Lower lobe of right lung (tissue), 2 donors: ENCODE measurements around the gene MICAL3. TPM values are rescaled to one million over a fixed set of nuclear protein-coding genes. Genes with fewer than 3 reads are reported as not detected.
A peak's percentile ranks its signal among the peaks of the same experiment; 100 is the strongest.
"Not testable (repeated sequence)": the region's sequence is repeated elsewhere in the genome, so short reads cannot be mapped to it uniquely, and the experiment has no call there.

Source experiments
- ATAC-seq, 2 donors: fragments of 200-7000 bp; cut with Tn5 transposase; one replicate each; pipeline ENCODE4 v1.9.1; 2020 to 2022; ENCODE audit warnings: mild to moderate bottlenecking in 2 of 2, moderate library complexity in 2 of 2
- DNase-seq: peaks from one replicate; pipeline ENCODE4 v3.0.0-alpha.2; 2020
- H3K27ac ChIP-seq: fragments of 200-600 bp; one replicate; pipeline ENCODE4 v1.8.0; 2022
- H3K27me3 ChIP-seq: fragments of 200-600 bp; one replicate; pipeline ENCODE4 v1.8.0; 2022; ENCODE audit warnings: low read depth
- H3K36me3 ChIP-seq: fragments of 200-600 bp; one replicate; pipeline ENCODE4 v1.8.0; 2022; ENCODE audit warnings: mild to moderate bottlenecking
- H3K4me1 ChIP-seq: fragments of 200-600 bp; one replicate; pipeline ENCODE4 v1.8.0; 2022
- H3K4me3 ChIP-seq: fragments of 200-600 bp; one replicate; pipeline ENCODE4 v1.8.0; 2022; ENCODE audit warnings: mild to moderate bottlenecking
- H3K9me3 ChIP-seq: fragments of 200-600 bp; one replicate; pipeline ENCODE4 v1.8.0; 2022
- intact Hi-C: fragments of 100-400 bp; cut with DNase I; formaldehyde crosslinking; loops from one replicate; pipeline ENCODE4 v1.11.0; 2022
- long read RNA-seq: library from polyadenylated mRNA; unstranded; transcript quantifications from one replicate; pipeline ENCODE4 v2.0.0, GENCODE V29; 2021
- total RNA-seq: library from RNA; stranded (reverse); fragmentation: NEBNext Ultra II Directional; extraction: Animal tissue kit (Norgen Biotek cat#: 25700); gene quantifications from one replicate; pipeline ENCODE4 v1.2.1, GENCODE V29; 2021
- TF ChIP-seq, protein P1 (sequence below): fragments of 200-600 bp; IDR thresholded peaks from one replicate; pipeline ENCODE4 v1.8.0; 2022; ENCODE audit warnings: antibody characterized with exemption, mild to moderate bottlenecking
- donor health status: DM: no; HTN: yes; CAD: no; lungs with severe emphysema.

MICAL3 gene, protein sequence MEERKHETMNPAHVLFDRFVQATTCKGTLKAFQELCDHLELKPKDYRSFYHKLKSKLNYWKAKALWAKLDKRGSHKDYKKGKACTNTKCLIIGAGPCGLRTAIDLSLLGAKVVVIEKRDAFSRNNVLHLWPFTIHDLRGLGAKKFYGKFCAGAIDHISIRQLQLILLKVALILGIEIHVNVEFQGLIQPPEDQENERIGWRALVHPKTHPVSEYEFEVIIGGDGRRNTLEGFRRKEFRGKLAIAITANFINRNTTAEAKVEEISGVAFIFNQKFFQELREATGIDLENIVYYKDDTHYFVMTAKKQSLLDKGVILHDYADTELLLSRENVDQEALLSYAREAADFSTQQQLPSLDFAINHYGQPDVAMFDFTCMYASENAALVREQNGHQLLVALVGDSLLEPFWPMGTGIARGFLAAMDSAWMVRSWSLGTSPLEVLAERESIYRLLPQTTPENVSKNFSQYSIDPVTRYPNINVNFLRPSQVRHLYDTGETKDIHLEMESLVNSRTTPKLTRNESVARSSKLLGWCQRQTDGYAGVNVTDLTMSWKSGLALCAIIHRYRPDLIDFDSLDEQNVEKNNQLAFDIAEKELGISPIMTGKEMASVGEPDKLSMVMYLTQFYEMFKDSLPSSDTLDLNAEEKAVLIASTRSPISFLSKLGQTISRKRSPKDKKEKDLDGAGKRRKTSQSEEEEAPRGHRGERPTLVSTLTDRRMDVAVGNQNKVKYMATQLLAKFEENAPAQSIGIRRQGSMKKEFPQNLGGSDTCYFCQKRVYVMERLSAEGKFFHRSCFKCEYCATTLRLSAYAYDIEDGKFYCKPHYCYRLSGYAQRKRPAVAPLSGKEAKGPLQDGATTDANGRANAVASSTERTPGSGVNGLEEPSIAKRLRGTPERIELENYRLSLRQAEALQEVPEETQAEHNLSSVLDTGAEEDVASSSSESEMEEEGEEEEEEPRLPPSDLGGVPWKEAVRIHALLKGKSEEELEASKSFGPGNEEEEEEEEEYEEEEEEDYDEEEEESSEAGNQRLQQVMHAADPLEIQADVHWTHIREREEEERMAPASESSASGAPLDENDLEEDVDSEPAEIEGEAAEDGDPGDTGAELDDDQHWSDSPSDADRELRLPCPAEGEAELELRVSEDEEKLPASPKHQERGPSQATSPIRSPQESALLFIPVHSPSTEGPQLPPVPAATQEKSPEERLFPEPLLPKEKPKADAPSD (N-terminal part only)
- 23.5 TPM for total RNA-seq
- long read RNA-seq, partial matches to known transcripts = 2 of 16 reads
- long read RNA-seq, other reads (novel, unspliced or antisense) = 14 of 16 reads

DNA sequence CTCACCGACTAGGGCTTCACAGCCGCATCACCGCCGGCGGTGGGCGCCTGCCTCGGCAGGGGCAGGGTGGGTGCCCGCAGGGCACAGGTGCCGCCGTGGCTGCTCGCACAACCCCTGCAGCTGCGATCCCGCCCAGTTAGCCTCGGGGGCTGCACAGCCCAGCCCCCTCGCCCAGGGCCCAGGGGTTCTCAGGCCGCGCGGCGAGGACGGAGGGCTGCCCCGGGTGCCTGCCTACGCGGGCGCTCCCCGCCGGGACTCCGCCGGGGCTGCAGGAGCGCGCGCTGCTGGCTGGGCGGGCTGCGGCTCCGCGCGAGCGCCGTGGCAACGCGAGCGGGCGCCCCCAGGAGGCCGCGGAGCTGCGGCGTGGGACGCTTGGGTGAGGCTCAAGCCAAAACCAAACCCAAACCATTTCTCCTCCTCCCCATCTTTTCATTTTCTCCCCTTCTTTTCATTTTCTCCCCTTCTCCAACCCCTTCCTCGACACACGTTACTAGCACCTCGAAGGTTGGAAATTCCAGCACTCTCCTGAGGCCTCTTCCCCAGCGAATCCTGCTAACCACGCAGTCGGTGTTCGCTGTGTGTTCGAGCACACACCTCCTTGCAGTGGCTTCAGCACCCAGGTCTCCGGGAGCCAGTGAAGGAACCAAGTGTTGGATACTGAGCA lies at the start of gene MICAL3:
Gene MICAL3 (minus strand): TSS at position 286 of the 664 bp plus-strand sequence. CDS start 117,749 bp downstream, outside the sequence.
- peaks cover 13% of the 10 kb centered on the region for H3K4me1 ChIP-seq
- TF ChIP-seq, protein P1, sequence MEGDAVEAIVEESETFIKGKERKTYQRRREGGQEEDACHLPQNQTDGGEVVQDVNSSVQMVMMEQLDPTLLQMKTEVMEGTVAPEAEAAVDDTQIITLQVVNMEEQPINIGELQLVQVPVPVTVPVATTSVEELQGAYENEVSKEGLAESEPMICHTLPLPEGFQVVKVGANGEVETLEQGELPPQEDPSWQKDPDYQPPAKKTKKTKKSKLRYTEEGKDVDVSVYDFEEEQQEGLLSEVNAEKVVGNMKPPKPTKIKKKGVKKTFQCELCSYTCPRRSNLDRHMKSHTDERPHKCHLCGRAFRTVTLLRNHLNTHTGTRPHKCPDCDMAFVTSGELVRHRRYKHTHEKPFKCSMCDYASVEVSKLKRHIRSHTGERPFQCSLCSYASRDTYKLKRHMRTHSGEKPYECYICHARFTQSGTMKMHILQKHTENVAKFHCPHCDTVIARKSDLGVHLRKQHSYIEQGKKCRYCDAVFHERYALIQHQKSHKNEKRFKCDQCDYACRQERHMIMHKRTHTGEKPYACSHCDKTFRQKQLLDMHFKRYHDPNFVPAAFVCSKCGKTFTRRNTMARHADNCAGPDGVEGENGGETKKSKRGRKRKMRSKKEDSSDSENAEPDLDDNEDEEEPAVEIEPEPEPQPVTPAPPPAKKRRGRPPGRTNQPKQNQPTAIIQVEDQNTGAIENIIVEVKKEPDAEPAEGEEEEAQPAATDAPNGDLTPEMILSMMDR = peak; percentile 56
- intact Hi-C loops = no loop called here
- peaks cover 29% of the 10 kb centered on the region for H3K27me3 ChIP-seq
- no peaks in the 10 kb centered on the region for H3K9me3 ChIP-seq
- DNase-seq (no peak), ATAC-seq (peak; percentile 91 to 93)
- H3K27ac ChIP-seq = no peak within 1 kb of the TSS
- no peaks in the 10 kb centered on the region for H3K36me3 ChIP-seq
- peak within 1 kb of the TSS; percentile 65 for H3K4me3 ChIP-seq

DNA sequence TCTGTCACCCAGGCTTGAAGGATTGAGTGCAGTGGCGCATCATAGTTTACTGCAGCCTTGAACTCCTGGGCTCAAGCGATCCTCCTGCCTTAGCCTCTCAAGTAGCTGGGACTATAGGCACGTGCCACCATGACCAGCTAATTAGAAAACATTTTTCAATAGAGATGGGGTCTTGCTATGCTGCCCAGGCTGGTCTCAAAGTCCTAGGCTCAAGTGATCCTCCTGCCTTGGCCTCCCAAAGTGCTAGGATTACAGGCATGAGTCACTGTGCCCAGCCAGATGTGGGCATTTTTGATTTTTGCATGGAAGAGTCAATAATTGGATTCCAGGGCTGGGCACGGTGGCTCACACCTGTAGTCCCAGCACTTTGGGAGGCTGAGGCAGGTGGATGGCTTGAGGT lies 49.6 kb upstream of the MICAL3 start:
- ATAC-seq, H3K36me3 ChIP-seq, H3K27ac ChIP-seq, H3K4me3 ChIP-seq, intact Hi-C loops, H3K9me3 ChIP-seq, H3K27me3 ChIP-seq, DNase-seq: not testable (repeated sequence)
- H3K4me1 ChIP-seq = peaks cover 18% of the 10 kb centered on the region

DNA sequence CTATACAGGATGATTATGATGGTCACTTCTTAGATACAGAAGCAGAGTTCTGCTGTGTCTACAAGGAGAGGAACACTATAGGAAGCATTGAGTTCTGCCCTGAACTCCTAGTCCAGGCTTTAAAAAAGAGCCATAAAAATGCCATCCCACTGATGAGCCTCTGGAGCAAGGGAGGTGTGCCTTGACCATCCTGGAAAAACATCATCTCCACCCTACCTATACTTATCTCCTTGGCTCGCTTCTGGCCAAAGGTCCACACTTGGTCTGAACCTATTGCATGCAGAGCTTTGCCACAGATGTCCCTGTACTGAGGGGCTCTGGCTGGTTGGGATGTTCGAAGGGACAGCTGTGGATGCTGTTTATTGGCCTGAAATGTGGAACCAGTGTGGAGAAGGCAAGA lies 49.1 kb upstream of the MICAL3 start:
- TF ChIP-seq, protein P1 = no peak
- ATAC-seq (no peak), DNase-seq (no peak)
- intact Hi-C loops = no loop called here
- peaks cover 14% of the 10 kb centered on the region for H3K4me1 ChIP-seq
- no peak overlapping the region for H3K4me3 ChIP-seq
- H3K27me3 ChIP-seq = no peaks in the 10 kb centered on the region
- no peaks in the 10 kb centered on the region for H3K36me3 ChIP-seq
- no peaks in the 10 kb centered on the region for H3K9me3 ChIP-seq
- no peak overlapping the region for H3K27ac ChIP-seq

DNA sequence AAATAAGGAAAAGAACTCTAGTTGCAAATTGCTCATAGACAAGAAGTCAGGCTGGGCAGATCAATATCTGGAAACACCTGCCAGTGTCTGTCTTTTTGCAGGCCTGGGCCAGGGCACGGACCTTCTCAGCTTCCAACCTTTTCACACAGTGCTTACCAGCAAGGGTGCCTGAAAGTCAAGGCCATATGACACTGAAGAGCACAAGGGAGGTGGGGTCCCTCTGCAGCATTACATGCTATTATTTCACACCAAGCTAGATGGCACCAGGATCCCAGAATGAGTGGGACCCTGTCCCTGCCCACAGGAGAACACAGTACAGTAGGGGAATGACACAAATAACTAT lies 47.6 kb upstream of the MICAL3 start:
- DNase-seq (no peak), ATAC-seq (no peak)
- H3K9me3 ChIP-seq = no peaks in the 10 kb centered on the region
- no peak overlapping the region for H3K27ac ChIP-seq
- peaks cover 9% of the 10 kb centered on the region for H3K4me1 ChIP-seq
- intact Hi-C loops = no loop called here
- no peaks in the 10 kb centered on the region for H3K36me3 ChIP-seq
- TF ChIP-seq, protein P1 = no peak
- H3K27me3 ChIP-seq = no peaks in the 10 kb centered on the region
- H3K4me3 ChIP-seq = no peak overlapping the region

DNA sequence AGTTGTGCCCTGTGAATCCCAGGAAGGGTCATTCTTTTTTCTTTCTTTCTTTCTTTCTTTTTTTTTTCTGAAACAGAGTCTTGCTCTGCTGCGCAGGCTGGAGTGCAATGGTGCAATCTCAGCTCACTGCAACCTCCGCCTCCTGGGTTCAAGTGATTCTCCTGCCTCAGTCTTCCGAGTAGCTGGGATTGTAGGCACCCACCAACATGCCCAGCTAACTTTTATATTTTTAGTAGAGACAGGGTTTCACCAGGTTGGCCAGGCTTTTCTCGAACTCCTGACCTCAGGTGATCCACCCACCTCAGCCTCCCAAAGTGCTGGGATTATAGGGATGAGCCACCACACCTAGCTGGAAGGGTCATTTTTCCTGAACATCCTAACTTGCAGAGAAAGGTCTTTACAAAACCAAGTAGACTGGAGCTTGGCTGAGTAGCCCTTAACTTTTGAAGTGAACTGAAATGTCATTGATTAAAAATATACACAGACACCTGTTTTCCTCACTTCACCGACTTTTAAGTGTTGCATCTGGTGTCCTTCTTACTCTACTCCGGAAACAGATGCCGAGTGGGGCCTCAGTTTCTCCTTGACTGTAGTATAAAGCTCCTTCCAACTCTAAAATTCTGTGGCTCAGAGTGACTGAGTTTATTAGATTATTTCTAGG lies 47.1 kb upstream of the MICAL3 start:
- ATAC-seq, H3K27me3 ChIP-seq, intact Hi-C loops, H3K36me3 ChIP-seq, H3K27ac ChIP-seq, H3K4me1 ChIP-seq, H3K4me3 ChIP-seq, H3K9me3 ChIP-seq, DNase-seq: not testable (repeated sequence)
